ENCODE data around the gene ZDHHC16.

DNA sequence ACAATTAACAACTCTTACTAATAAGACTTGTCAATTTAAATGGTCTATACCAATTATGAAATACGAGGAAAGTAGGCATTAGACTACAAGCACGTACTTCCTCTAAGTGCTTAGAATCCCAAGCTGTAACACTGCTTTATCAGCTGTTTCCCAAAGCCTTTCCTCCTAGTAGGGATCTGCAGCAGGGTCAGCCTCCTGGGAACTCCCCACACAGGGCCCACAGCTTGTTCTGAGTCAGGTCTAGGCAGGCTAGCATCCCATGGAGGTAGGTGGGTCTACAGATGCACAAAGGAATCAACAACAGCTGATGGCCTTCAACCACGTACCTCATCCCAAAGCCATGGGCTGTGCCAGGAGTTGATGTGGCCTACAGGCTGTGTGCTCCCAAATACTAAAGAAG is 37.5 kb downstream of the ZDHHC16 start:
- TF ChIP-seq, protein P1, sequence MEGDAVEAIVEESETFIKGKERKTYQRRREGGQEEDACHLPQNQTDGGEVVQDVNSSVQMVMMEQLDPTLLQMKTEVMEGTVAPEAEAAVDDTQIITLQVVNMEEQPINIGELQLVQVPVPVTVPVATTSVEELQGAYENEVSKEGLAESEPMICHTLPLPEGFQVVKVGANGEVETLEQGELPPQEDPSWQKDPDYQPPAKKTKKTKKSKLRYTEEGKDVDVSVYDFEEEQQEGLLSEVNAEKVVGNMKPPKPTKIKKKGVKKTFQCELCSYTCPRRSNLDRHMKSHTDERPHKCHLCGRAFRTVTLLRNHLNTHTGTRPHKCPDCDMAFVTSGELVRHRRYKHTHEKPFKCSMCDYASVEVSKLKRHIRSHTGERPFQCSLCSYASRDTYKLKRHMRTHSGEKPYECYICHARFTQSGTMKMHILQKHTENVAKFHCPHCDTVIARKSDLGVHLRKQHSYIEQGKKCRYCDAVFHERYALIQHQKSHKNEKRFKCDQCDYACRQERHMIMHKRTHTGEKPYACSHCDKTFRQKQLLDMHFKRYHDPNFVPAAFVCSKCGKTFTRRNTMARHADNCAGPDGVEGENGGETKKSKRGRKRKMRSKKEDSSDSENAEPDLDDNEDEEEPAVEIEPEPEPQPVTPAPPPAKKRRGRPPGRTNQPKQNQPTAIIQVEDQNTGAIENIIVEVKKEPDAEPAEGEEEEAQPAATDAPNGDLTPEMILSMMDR (IDR thresholded peaks at IDR 0.05 in 8 of 11, conservative IDR thresholded peaks at IDR 0.05 in 3 of 11): no peak
- TF ChIP-seq POLR2A (IDR thresholded peaks at IDR 0.05): no peak
- no peak for TF ChIP-seq POLR2AphosphoS5 (IDR thresholded peaks at IDR 0.05)

All from spleen (tissue), 7 donors.